ENCODE data around the gene PPP1R3E. TPM values are rescaled to one million over a fixed set of nuclear protein-coding genes. Genes with fewer than 3 reads are reported as not detected.
A peak's percentile ranks its signal among the peaks of the same experiment; 100 is the strongest.

Gene PPP1R3E
- total RNA-seq, 1 donor from 2014 or later = 11.5 TPM

- ATAC-seq (no peak), DNase-seq (ENCODE audit: low spot score) (no peak)
These were observed 20.2 kb upstream of the PPP1R3E start for GRCh38 chr14:23322568-23323517.

DNA sequence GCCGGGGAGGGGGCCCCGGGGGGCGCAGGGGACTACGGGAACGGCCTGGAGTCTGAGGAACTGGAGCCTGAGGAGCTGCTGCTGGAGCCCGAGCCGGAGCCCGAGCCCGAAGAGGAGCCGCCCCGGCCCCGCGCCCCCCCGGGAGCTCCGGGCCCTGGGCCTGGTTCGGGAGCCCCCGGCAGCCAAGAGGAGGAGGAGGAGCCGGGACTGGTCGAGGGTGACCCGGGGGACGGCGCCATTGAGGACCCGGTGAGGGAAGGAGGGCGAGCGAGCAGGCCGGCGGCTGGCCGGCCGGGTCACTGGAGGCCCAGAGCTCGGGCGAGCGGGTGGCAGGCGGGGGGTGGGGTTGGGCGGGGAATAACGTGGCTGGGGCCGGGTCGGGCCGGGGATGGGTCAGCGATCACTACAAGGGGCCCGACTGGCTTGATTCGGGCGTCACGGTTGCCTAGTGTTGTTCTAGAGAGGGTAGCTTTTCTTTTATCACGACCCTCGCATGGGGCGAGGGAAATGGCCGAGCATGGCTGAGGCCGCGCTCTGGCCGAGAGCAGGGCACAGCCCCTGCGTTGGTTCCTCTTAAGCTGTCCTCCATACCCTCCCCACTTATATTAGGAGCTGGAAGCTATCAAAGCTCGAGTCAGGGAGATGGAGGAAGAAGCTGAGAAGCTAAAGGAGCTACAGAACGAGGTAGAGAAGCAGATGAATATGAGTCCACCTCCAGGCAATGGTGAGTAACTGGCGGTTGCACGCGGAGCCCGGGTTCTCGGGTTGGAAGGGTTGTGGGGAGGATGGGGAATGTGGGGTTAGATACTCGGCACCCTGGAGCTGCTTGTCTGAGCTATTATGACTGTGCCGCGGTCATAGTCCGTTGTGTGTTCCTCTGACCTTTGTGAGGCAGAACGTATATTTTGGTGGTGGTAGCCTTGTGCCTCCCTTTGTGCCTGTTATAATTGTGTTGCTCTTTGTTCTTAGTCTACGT lies 19.2 kb upstream of the PPP1R3E start:
- peak; percentile 55 for ATAC-seq
- DNase-seq (ENCODE audit: low spot score) = peak; percentile 74

DNA sequence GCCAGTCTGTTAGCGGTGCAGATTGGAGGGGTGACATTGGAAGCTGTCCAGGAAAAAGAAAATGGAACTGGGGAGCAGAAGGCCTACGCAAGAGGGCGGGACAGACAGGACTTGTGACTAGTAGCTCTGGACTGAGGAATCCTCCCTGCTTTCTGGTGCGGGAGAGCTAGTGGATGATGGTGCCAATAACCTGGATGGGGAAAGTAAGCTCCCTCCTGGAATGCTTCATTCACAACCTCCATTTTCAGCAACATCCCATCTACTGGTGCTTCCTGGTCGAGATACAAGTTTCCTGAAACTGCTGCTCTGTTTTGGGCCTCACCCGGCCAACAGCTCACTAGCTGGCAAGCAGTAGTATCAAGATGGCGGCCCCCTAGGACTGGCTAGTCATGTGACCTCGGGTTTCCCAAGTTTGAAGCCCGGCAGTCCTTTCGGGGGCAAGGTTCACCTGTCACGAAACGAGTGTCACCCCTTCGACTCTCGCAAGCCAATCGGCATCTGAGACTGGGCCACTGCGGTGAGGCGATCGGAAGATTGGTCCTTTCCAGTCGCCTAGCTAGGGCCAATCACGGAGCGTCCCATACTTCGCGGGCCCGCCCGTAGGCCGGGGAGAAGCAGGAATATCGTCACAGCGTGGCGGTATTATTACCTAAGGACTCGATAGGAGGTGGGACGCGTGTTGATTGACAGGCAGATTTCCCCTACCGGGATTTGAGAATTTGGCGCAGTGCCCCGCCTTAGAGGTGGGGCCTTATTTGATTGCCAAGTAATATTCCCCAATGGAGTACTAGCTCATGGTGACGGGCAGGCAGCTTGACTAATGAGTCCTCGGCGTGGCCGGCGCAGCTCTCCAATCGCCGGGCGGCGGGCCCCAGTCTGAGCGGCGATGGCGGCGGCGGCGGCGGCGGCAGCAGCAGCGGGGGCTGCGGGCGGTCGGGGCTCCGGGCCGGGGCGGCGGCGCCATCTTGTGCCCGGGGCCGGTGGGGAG lies 18.2 kb upstream of the PPP1R3E start, which contains the start of gene PABPN1:
TSS of gene PABPN1 (plus strand) at position 874 of the 988 bp plus-strand sequence. CDS start at position 887, 13 bp downstream.
- DNase-seq (ENCODE audit: low spot score) = peak; percentile 100
- peak; percentile 87 for ATAC-seq

DNA sequence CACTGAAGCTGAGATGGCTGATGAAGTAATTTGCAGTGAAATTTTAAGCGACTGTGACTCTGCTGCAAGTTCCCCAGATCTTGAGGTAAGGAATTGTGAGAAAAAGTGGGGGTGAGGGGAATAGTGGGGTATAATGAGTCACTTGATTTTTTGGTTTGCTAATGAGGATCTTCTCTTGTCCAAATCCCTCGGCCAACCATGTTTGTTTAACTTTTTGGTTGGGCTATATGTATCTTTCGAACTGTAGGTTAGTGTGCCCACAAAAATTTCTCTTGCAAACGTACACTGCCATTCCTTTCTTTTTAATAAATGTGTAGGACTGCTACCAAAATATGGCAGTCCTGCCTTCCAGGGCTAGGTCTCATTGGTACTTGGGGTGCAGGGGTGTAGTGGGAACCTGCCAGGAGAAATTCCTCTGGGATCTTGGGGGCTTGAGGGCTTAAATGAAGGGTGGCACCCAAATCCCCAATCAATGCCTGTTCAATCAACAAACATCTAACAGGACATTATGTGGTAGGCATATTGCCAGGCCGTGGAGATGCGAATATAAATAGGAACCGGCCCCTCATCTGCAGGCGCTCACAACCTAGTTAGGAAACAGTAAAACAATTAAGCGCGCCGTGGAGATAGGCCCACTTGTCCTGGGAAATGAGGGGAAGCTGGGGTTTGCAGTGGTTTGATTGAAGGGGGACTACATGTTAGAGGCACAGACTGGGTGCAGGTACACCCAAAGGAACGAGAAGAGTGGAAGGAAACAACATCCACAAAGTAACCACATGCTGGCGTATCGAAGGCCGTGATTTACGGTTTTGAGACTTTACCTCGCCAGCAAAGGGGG lies 17.3 kb upstream of the PPP1R3E start:
- no peak for ATAC-seq

DNA sequence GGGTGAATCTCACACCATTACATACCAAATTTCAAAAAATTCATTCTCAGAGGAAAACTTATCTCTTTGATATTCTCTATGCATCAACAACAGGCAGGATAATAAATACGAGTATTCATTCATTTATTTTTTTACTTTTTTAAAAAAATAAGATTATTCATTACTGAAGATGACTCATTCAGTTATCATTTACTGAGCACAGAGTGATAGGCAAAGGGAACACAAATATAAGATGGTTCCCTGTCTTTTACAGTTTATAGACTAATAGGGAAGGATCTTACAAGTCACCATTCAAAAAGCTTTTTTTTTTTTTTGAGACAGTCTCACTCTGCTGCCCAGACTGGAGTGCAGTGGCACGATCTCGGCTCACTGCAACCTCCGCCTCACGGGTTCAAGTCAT lies 13.6 kb upstream of the PPP1R3E start:
- ATAC-seq (no peak), DNase-seq (ENCODE audit: low spot score) (no peak)

More for the DNA sequence above, 17.3 kb upstream of the PPP1R3E start:
- DNase-seq (ENCODE audit: low spot score) = no peak

DNA sequence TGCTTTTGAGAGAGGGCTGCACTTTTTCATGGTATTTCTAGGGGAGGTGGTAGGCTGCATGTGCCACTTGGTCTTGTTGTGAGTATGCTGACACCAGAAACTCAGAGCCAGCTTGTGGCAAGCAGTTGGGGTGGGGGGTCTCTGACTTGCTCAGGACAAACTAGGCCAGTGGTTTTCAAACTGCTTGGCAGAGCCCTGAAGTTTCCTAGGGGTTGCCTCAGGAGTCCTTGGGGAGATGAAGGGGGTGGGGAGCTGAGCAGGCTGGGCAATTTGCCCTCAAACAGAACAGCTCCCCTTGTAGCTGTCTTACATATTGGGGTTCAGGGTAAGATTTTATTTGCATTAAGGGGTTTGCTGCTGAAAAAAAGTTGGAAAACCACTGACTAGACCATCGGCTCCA lies 7.9 kb upstream of the PPP1R3E start:
- DNase-seq (ENCODE audit: low spot score) (no peak), ATAC-seq (no peak)

- no peak for DNase-seq (ENCODE audit: low spot score)
- no peak for ATAC-seq
These were observed 6.2 kb upstream of the PPP1R3E start for GRCh38 chr14:23308721-23309445.

DNA sequence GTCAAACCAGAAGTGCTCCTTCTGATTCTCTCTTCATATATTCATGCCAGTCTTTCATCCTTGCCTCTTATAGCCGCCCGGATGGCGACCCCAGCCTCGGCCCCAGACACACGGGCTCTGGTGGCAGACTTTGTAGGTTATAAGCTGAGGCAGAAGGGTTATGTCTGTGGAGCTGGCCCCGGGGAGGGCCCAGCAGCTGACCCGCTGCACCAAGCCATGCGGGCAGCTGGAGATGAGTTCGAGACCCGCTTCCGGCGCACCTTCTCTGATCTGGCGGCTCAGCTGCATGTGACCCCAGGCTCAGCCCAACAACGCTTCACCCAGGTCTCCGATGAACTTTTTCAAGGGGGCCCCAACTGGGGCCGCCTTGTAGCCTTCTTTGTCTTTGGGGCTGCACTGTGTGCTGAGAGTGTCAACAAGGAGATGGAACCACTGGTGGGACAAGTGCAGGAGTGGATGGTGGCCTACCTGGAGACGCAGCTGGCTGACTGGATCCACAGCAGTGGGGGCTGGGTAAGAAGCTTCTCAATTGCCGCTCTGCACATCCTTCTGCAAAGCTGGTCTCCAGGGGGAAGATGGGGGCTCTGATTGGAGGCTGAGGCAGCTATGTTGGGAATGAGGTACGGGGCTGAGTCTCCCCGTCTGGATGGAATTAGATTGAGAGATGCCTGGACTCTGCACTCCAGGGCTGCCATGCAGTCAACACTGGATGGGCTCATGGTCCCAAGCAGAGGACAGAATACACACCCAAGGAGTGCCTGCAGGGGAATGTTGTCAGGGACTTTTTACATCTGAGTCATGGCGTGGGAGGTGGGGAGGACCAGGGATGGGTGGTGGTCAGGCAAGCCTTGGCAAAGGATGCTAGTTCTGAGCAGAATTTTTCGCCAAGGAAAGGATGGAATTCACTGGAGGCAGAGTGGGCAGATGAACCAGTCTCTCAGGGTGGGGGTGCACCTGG lies 5.3 kb upstream of the PPP1R3E start:
- ATAC-seq (no peak), DNase-seq (ENCODE audit: low spot score) (no peak)

DNA sequence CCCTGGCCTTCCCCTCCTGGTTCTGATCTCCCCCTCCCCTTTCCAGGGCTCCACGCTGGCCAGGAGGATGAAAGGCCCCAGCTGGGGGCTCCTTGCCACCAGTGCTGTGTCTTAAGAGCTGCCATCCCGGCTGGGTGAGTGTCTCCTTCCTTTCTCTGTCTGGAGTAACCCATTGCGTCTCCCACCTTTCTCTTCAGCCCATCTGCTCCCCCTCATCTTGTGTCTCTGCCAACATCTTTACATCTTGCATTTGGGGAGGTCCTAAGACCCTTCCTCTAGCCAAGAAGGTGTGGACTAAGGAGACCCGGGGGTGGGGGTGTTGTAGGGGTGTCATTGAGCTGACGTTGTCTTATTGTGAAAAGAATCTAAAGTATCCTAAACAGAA lies 4.5 kb upstream of the PPP1R3E start:
- no peak for ATAC-seq
- DNase-seq (ENCODE audit: low spot score) = no peak

DNA sequence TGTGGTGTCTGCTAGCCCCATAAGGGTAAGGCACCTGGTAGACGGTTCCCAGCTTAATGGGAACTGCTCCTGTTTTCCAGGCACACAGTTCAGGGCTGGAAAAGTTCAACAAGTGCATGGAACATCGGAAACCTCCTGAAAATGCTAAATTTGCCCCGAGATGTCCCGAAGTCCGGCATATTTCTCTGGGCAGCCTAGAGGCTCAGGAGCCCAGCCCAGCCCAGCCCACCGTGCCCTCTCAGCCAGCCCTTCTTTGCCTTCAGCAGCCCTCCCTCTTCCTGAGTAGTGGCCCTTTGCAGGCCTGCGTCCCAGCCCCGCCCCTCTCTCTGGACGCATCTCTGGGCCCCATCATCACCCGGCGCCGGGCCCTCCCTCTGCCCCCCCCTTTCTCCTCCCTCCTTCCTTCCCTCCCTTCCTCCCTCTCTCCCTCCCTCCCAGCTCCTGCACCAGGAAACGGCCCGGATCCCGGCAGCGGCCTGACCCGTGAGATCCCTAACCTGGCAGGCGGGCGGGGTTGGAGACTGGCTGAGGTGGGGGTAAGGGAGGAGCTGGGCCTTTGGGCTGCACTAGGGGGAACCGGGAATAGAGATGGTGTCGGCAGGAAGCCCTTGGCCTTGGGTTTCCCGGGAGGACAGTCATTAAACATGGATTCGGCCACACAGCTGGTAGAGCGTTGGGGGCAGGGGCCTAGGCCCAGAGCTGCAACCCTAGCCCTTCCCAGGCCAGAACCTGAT lies 3.9 kb upstream of the PPP1R3E start, which contains the start of gene BCL2L2:
TSS of gene BCL2L2 (plus strand) at position 422 of the 734 bp plus-strand sequence. CDS start 935 bp downstream, outside the sequence.
- ATAC-seq (peak; percentile 73), DNase-seq (ENCODE audit: low spot score) (peak; percentile 92)

DNA sequence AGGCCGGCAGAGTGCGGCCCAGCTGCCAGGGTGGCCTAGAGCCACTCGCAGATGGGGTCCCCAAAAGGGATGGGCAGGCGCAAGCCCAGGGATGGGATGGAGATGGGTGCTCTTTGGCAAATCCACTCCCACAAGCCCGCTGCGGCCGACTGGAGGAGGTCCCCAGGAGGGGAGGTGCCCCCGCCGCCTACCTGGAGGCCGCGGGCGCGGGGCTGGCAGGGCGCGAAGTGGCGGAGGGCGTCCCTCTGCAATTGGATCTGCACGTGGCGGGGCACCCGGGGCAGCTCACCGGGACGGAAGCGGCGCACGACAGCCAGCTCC lies 730 bp downstream of the PPP1R3E start:
- ATAC-seq (peak; percentile 37), DNase-seq (ENCODE audit: low spot score) (no peak)

DNA sequence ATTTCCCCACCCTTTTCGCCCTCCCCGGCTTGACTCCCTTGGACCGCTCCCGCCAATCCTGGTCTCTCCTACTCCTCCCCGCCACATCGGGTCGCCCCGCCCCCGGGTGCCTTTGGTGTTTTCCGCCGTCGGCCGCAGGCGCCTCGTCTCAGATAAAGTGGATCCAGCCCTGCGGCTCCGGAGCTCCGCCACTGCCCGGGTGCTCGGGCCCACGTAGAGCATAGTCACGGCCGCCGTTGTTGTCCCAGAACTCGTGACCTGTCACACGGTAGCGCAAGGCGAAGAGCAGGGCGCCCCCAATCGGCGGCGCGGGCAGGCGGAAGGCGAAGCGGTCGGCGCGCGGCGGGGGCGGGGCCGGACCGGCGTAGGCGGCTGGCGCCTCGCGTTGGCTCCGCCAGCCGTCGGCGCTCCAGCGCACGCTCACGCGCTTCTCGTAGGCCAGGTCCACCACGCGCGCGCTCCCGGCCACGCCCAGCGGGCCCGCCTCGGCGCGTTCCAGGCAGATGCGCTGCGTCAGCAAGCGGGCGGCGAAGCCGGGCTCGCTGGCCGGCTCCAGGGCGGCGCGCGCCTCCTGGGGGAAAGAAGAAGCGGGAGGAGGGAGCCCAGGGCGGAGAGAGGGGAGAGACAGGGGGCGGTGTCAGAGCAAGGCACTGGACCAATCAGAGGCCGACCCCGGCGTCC lies 1.2 kb downstream of the PPP1R3E start:
- DNase-seq (ENCODE audit: low spot score) (peak; percentile 99), ATAC-seq (peak; percentile 80)

DNA sequence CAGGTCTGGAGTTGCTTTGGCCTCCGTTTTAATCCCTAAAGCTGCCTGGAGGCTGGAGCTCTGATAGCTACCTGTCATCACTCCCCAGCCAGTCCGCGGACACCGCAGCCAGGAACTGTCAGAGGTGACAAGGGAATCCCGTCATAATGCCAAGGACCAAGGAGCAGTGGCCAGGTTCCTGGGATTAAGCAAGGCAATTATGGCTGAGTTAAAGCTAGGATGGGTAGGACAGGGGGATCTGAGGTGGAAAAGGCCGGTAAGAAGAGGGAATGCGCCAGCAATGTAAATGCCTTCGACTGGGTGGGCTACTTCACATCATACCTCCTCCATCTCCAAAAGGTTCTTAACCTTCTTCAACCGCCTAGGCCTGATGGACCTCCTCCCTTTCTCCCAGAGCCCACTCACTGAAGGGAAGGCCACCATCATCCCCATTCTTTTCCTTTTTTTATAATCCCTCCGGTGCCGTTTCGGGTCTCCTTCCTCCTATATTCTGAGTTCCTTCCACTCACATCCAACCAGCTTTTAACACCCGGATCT lies 1.9 kb downstream of the PPP1R3E start:
- no peak for ATAC-seq
- DNase-seq (ENCODE audit: low spot score) = no peak

DNA sequence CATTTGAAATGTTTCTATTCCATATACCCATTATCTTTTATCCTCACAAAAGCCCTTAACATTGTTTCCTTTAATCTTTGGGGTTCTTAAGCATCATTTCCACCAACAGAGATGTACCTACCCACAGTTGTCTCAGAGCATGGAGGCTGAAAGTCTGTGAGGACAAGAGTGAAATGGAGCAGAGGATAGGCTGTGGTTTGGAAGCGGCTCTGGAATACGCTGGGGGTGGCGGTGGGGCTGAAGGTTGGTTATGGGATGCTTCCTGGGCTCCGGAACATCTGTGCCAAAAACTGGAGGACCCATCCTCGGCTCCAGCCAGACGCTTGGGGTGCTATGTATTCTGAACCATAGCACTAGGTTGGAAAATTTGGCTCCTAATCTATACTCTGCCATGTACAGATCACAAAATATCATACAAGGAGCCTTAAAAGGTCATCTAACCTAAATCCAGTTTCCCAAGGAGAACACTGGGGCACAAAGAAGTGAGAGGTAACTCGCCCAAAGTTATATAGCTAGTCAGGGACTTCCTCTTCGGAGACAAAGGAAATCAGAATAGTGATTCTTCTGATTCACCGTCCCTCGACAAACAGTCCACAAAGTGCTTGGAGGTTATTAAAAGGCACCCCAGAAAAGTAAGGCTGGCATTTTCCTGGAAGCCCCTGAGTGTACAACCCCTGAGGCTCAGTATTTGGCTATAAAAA lies 2.5 kb downstream of the PPP1R3E start:
- ATAC-seq (no peak), DNase-seq (ENCODE audit: low spot score) (no peak)

Data from left lobe of liver (tissue), 2 donors.